ENCODE data around the gene LIN28B.

Gene LIN28B

DNA sequence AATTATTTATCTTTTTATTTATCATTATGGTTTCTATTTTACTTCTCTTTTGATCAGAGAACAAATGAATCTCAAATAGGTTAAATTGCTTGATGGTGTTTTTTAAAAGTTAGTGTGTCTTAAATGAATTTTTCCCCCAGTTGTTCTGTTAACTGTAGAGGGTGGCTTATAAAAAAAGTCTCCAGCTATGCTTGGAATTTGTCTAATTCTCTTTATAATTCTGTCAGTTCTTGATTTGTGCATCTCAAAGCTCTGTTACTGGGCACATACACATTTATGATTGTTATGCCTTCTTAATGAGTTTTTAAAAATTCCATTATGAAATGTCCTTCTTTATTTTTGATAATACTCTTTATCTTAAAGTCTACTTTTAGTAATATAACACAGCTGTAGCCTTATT, 58.0 kb downstream of the LIN28B start (continued):
- TF ChIP-seq, protein P1, sequence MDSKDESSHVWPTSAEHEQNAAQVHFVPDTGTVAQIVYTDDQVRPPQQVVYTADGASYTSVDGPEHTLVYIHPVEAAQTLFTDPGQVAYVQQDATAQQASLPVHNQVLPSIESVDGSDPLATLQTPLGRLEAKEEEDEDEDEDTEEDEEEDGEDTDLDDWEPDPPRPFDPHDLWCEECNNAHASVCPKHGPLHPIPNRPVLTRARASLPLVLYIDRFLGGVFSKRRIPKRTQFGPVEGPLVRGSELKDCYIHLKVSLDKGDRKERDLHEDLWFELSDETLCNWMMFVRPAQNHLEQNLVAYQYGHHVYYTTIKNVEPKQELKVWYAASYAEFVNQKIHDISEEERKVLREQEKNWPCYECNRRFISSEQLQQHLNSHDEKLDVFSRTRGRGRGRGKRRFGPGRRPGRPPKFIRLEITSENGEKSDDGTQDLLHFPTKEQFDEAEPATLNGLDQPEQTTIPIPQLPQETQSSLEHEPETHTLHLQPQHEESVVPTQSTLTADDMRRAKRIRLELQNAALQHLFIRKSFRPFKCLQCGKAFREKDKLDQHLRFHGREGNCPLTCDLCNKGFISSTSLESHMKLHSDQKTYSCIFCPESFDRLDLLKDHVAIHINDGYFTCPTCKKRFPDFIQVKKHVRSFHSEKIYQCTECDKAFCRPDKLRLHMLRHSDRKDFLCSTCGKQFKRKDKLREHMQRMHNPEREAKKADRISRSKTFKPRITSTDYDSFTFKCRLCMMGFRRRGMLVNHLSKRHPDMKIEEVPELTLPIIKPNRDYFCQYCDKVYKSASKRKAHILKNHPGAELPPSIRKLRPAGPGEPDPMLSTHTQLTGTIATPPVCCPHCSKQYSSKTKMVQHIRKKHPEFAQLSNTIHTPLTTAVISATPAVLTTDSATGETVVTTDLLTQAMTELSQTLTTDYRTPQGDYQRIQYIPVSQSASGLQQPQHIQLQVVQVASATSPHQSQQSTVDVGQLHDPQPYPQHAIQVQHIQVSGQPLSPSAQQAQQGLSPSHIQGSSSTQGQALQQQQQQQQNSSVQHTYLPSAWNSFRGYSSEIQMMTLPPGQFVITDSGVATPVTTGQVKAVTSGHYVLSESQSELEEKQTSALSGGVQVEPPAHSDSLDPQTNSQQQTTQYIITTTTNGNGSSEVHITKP (tag by site-specific recombination; IDR thresholded peaks at IDR 0.05): no peak
- TF ChIP-seq ZNF10 (tag by site-specific recombination; IDR thresholded peaks at IDR 0.05): no peak
- TF ChIP-seq GLIS2 (tag by site-specific recombination; IDR thresholded peaks at IDR 0.05): no peak

DNA sequence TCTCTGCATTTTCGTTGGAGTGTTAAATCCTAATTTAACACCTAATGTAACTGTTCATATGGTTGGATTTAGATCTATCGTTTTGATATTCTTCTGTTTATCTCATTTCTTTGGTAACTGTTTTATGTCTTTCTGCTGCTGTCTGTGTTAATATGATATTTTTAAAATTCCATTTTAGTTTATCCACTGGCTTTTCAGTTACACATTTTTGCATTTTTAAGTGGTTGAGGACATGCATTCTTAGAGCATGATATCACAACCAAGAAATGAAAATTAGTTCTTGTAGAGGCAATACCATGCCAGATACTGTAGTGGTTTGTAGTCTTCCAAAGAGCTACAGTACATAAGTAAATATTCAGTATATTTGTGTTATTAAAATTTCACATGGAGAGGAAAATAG, 58.6 kb downstream of the LIN28B start:
- H3K27ac ChIP-seq (ENCODE audit: extremely low read depth, low read depth, low read length): no peak overlapping the region
- CTCF ChIA-PET: interaction anchor here (0.7 to 1.2 kb wide), 4 partner anchors 12 to 89 kb away, joined by 3 to 5 read pairs (median 4); no protein-coding TSS in a partner anchor
- H3K4me3 ChIP-seq (ENCODE audit: low read depth, low read length): no peak overlapping the region; the same call in 1 of the 2 replicates
- POLR2A ChIA-PET: no interaction called here
- TF ChIP-seq ZNF292 (tag by site-specific recombination; IDR thresholded peaks at IDR 0.05; ENCODE audit: borderline replicate concordance, low read depth) (no peak), ZNF366 (tag by site-specific recombination; conservative IDR thresholded peaks at IDR 0.05) (0 out of 2 replicates have a peak, but pooled peaks have one; percentile 37), ZNF558 (tag by site-specific recombination; IDR thresholded peaks at IDR 0.05) (0 out of 2 replicates have a peak, but pooled peaks have one; percentile 19)
- TF ChIP-seq, protein P2, sequence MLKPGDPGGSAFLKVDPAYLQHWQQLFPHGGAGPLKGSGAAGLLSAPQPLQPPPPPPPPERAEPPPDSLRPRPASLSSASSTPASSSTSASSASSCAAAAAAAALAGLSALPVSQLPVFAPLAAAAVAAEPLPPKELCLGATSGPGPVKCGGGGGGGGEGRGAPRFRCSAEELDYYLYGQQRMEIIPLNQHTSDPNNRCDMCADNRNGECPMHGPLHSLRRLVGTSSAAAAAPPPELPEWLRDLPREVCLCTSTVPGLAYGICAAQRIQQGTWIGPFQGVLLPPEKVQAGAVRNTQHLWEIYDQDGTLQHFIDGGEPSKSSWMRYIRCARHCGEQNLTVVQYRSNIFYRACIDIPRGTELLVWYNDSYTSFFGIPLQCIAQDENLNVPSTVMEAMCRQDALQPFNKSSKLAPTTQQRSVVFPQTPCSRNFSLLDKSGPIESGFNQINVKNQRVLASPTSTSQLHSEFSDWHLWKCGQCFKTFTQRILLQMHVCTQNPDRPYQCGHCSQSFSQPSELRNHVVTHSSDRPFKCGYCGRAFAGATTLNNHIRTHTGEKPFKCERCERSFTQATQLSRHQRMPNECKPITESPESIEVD (tag by site-specific recombination; IDR thresholded peaks at IDR 0.05): peak; percentile 63
- H3K4me1 ChIP-seq (ENCODE audit: control insufficient read depth, insufficient read depth, low read length): no peaks in the 10 kb centered on the region
- no peaks in the 10 kb centered on the region; a peak in 1 of 3 replicates for H3K36me3 ChIP-seq (ENCODE audit: control insufficient read depth in 2 of 2, insufficient read depth in 1 of 2, low read length in 2 of 2)
- no peaks in the 10 kb centered on the region for H3K9me3 ChIP-seq (ENCODE audit: control insufficient read depth, insufficient read depth, low read depth, low read length)

DNA sequence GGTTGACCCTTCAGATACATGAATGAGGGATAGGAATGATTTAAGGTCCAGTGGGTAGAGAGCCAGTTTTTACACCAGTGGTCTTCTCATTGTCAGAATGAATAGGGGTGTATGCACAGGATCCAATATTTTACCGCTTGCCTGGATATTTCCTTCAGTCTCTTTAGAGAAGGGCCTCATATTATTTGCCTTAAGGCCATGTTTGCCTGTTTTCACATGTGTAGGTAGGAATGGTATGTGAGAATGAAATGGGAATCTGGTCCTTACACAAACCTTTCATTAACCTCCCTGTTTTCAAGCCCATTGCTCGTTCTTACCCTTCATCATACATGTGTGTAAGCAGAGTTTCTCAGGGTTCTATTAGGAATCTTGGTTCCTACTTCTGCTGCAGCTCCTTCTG, 62.4 kb downstream of the LIN28B start:
- Histone ChIP-seq H3K4me3 (ENCODE audit: low read depth, low read length) (no peak overlapping the region), H3K4me1 (ENCODE audit: control insufficient read depth, insufficient read depth, low read length) (no peaks in the 10 kb centered on the region), H3K36me3 (ENCODE audit: control insufficient read depth in 2 of 2, insufficient read depth in 1 of 2, low read length in 2 of 2) (no peaks in the 10 kb centered on the region; a peak in 1 of 3 replicates), H3K27ac (ENCODE audit: extremely low read depth, low read depth, low read length) (no peak overlapping the region), H3K9me3 (ENCODE audit: control insufficient read depth, insufficient read depth, low read depth, low read length) (no peaks in the 10 kb centered on the region)
- ChIA-PET CTCF (no interaction called here), POLR2A (no interaction called here)
- TF ChIP-seq, protein P3, sequence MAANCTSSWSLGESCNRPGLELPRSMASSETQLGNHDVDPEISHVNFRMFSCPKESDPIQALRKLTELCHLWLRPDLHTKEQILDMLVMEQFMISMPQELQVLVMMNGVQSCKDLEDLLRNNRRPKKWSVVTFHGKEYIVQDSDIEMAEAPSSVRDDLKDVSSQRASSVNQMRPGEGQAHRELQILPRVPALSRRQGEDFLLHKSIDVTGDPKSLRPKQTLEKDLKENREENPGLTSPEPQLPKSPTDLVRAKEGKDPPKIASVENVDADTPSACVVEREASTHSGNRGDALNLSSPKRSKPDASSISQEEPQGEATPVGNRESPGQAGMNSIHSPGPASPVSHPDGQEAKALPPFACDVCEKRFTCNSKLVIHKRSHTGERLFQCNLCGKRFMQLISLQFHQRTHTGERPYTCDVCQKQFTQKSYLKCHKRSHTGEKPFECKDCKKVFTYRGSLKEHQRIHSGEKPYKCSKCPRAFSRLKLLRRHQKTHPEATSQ (tag by site-specific recombination; IDR thresholded peaks at IDR 0.05): no peak
- TF ChIP-seq MEIS1 (CRISPR knock-in tag; IDR thresholded peaks at IDR 0.05; ENCODE audit: borderline replicate concordance): no peak
- TF ChIP-seq GLIS2 (tag by site-specific recombination; IDR thresholded peaks at IDR 0.05): no peak
- TF ChIP-seq, protein P1 (tag by site-specific recombination; IDR thresholded peaks at IDR 0.05): no peak
- TF ChIP-seq ZIC2 (tag by site-specific recombination; IDR thresholded peaks at IDR 0.05): no peak
- TF ChIP-seq ZNF701 (tag by site-specific recombination; IDR thresholded peaks at IDR 0.05): no peak
- no peak for TF ChIP-seq ZNF140 (tag by site-specific recombination; IDR thresholded peaks at IDR 0.05)
- TF ChIP-seq, protein P4, sequence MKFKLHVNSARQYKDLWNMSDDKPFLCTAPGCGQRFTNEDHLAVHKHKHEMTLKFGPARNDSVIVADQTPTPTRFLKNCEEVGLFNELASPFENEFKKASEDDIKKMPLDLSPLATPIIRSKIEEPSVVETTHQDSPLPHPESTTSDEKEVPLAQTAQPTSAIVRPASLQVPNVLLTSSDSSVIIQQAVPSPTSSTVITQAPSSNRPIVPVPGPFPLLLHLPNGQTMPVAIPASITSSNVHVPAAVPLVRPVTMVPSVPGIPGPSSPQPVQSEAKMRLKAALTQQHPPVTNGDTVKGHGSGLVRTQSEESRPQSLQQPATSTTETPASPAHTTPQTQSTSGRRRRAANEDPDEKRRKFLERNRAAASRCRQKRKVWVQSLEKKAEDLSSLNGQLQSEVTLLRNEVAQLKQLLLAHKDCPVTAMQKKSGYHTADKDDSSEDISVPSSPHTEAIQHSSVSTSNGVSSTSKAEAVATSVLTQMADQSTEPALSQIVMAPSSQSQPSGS (tag by site-specific recombination; IDR thresholded peaks at IDR 0.05; ENCODE audit: low read depth): no peak
- TF ChIP-seq HOXC10 (CRISPR knock-in tag; IDR thresholded peaks at IDR 0.05): no peak
- no peak for TF ChIP-seq FEZF1 (tag by site-specific recombination; IDR thresholded peaks at IDR 0.05)
- TF ChIP-seq, protein P5, sequence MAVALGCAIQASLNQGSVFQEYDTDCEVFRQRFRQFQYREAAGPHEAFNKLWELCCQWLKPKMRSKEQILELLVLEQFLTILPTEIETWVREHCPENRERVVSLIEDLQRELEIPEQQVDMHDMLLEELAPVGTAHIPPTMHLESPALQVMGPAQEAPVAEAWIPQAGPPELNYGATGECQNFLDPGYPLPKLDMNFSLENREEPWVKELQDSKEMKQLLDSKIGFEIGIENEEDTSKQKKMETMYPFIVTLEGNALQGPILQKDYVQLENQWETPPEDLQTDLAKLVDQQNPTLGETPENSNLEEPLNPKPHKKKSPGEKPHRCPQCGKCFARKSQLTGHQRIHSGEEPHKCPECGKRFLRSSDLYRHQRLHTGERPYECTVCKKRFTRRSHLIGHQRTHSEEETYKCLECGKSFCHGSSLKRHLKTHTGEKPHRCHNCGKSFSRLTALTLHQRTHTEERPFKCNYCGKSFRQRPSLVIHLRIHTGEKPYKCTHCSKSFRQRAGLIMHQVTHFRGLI (tag by site-specific recombination; IDR thresholded peaks at IDR 0.05): no peak
- TF ChIP-seq ZNF585B (tag by site-specific recombination; IDR thresholded peaks at IDR 0.05): no peak
- TF ChIP-seq ZFP69B (tag by site-specific recombination; IDR thresholded peaks at IDR 0.05): no peak
- no peak for TF ChIP-seq ZNF324 (tag by site-specific recombination; IDR thresholded peaks at IDR 0.05)

All from HEK293 (cell line).